Endodermal cell (in vitro differentiated cells): Measurements from ENCODE around the gene ZNF286A. TPM values are rescaled to one million over a fixed set of nuclear protein-coding genes. Genes with fewer than 3 reads are reported as not detected.
"Not testable (repeated sequence)": the region's sequence is repeated elsewhere in the genome, so short reads cannot be mapped to it uniquely, and the experiment has no call there.

Experiments used
- DNase-seq: peaks from one replicate; pipeline ENCODE4 v3.0.0-alpha.2; 2017
- H3K27ac ChIP-seq: 2 replicates; pipeline ENCODE4 v1.5.1; 2013; ENCODE audit warnings: mild to moderate bottlenecking, low read depth, low read length, moderate library complexity
- H3K27me3 ChIP-seq: 2 replicates; pipeline ENCODE4 v1.6.1; 2013; ENCODE audit warnings: mild to moderate bottlenecking, low read length, moderate library complexity; ENCODE audit not compliant: insufficient read depth, control insufficient read depth, poor library complexity, severe bottlenecking
- H3K36me3 ChIP-seq: 2 replicates; pipeline ENCODE4 v1.7.0; 2013; ENCODE audit warnings: mild to moderate bottlenecking, low read length, moderate library complexity; ENCODE audit not compliant: control insufficient read depth, insufficient read depth
- H3K4me1 ChIP-seq: one replicate; pipeline ENCODE4 v1.7.0; 2013; ENCODE audit warnings: low read length; ENCODE audit not compliant: control insufficient read depth, insufficient read depth
- H3K4me3 ChIP-seq: 2 replicates; pipeline ENCODE4 v1.5.1; 2013; ENCODE audit warnings: mild to moderate bottlenecking, low read length, moderate library complexity
- H3K9ac ChIP-seq: 2 replicates; pipeline ENCODE4 v1.6.1; 2013; ENCODE audit warnings: mild to moderate bottlenecking, low read length, moderate library complexity; ENCODE audit not compliant: poor library complexity, severe bottlenecking; ENCODE audit errors: extremely low read depth
- H3K9me3 ChIP-seq: 2 replicates; pipeline ENCODE4 v1.6.1; 2013; ENCODE audit warnings: mild to moderate bottlenecking, low read length, moderate library complexity; ENCODE audit not compliant: control insufficient read depth
- H3K27ac Mint-ChIP-seq: 2 replicates; pipeline ENCODE4 v1.8.0; 2020; ENCODE audit warnings: mixed read lengths
- H3K27me3 Mint-ChIP-seq: 2 replicates; pipeline ENCODE4 v1.8.0; 2021; ENCODE audit warnings: mild to moderate bottlenecking, mixed read lengths; ENCODE audit not compliant: insufficient read depth
- H3K36me3 Mint-ChIP-seq: 2 replicates; pipeline ENCODE4 v1.8.0; 2020; ENCODE audit warnings: low read depth, mixed read lengths
- H3K4me1 Mint-ChIP-seq: 2 replicates; pipeline ENCODE4 v1.8.0; 2020; ENCODE audit warnings: mixed read lengths
- H3K4me3 Mint-ChIP-seq: 2 replicates; pipeline ENCODE4 v1.8.0; 2020; ENCODE audit warnings: mild to moderate bottlenecking, moderate library complexity, mixed read lengths
- H3K9me3 Mint-ChIP-seq: 2 replicates; pipeline ENCODE4 v1.8.0; 2020; ENCODE audit warnings: mild to moderate bottlenecking, mixed read lengths
- WGBS, 2 experiments: methylation state at CpG; one replicate each; pipeline versions ENCODE4 v1.1.5 to v1.1.7; 2013; ENCODE audit warnings: missing lambda C conversion rate in 2 of 2, mixed read lengths in 1 of 2; ENCODE audit not compliant: insufficient coverage in 1 of 2, insufficient read length in 1 of 2; 5-methylcytosine and 5-hydroxymethylcytosine counted together
- long read RNA-seq, 4 experiments: library from polyadenylated mRNA in 2 of 4; library from RNA in 1 of 4; library from capped mRNA in 1 of 4; stranded (forward) in 3 of 4; unstranded in 1 of 4; transcript quantifications; one replicate each; pipeline ENCODE4 v2.0.0, GENCODE V29; 2020 to 2021; ENCODE audit warnings: inconsistent platforms in 1 of 4
- polyA plus RNA-seq, 2 experiments: library from polyadenylated mRNA; stranded (reverse); fragments of 50-300 nt; gene quantifications; one replicate each; pipeline ENCODE4 v1.2.3, GENCODE V29; 2013
- total RNA-seq, 2 donors: library from RNA; stranded (reverse); fragmentation: NEBNext Ultra II Directional in 1 of 2; extraction: Animal tissue kit (Norgen Biotek cat#: 25700) in 1 of 2; gene quantifications; 2 replicates in 1 of 2; 3 replicates in 1 of 2; pipeline ENCODE4 v1.2.1, GENCODE V29; 2021
- TF ChIP-seq, protein P1 (sequence below): fragments of 200-600 bp; sonication (generic); conservative IDR thresholded peaks from 2 replicates; pipeline ENCODE4 v1.5.0; 2021; ENCODE audit warnings: antibody characterized with exemption, mild to moderate bottlenecking

Gene ZNF286A
- total RNA-seq, result 10 to 100 TPM; 75.1 to 81.2 TPM
- polyA plus RNA-seq (2013, experiment 1 of 2), result 61.2 TPM
- polyA plus RNA-seq (2013, experiment 2 of 2), result 62.7 TPM
- long read RNA-seq, experiment 1, full-length matches to known transcripts, result 1 of 3 reads
- long read RNA-seq, experiment 1, partial matches to known transcripts, result 1 of 3 reads
- long read RNA-seq, experiment 1, other reads (novel, unspliced or antisense), result 1 of 3 reads
- long read RNA-seq, experiment 2, full-length matches to known transcripts, result 24 of 39 reads
- long read RNA-seq, experiment 2, partial matches to known transcripts, result 10 of 39 reads
- long read RNA-seq, experiment 2, other reads (novel, unspliced or antisense), result 5 of 39 reads
- long read RNA-seq, experiment 3, full-length matches to known transcripts, result 72 of 108 reads
- long read RNA-seq, experiment 3, partial matches to known transcripts, result 28 of 108 reads
- long read RNA-seq, experiment 3, other reads (novel, unspliced or antisense), result 8 of 108 reads
- long read RNA-seq, experiment 4, partial matches to known transcripts, result 11 of 11 reads
- long read RNA-seq, experiment 4, other reads (novel, unspliced or antisense), result 0 of 11 reads

DNA sequence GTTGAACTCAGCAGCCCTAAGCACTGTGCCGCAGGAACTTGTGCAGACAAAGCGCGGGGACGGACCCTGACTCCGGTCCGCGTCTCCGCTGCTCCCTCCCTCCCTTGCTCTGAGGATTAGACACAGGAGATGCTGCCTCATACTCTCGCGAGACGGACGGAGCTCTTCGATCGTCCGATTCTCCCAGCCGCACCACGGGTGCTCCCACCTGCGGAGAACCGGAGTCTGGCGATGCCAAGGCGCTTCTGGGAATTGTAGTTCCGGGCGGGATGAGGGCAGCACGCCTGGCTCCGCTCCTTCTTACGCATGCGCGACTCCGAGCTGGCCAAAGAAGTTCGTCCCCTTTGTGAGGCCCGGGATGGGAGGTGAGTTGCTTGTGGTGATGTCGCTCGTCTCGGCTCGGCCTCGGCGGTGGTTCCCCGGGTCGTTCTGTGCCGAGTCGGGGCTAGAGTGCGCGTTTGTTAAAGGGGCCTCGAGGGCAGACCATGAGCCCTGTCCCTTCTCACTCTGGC, at the start of gene ZNF286A:
TSS of gene ZNF286A (plus strand) at position 340 of the 512 bp plus-strand sequence. CDS start 578 bp downstream, outside the sequence.
- peak within 1 kb of the TSS; percentile 87 for H3K27ac Mint-ChIP-seq

DNA sequence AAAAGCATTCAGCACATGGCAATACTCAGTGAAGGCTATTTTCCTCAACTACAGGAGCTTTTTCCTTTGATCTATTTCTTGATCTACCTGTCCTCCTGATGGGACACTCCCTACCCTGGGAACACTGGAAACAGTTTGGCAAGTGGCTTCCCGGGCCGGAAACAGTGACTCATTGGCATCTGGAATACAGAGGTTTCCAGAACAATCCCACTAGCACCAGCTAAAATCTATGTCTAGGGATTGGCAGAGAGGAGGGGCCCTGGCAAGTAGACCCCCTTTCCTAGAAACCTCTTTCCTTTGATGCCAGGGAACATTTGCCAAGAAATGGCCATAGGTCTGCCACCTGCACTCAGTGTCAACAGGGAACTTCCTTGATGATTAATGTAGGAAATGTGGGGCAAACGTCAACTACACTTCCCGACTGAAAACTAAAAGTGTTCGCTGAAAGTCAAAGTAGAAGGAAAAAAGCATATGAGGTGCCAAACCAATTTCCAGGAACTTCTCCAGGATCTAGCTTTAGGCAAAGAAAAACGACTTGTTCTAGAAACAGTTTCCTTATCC, 49.6 kb upstream of the ZNF286A start:
- 88 to 92% methylated on average over 4 to 6 of the region's 6 CpGs for WGBS, 2 experiments
- Mint-ChIP-seq H3K36me3 (peaks cover 4% of the 10 kb centered on the region), H3K27me3 (no peaks in the 10 kb centered on the region), H3K9me3 (no peaks in the 10 kb centered on the region), H3K4me3 (no peak overlapping the region), H3K27ac (no peak overlapping the region), H3K4me1 (peaks cover 45% of the 10 kb centered on the region)
- H3K27me3 ChIP-seq, result no peaks in the 10 kb centered on the region
- H3K27ac ChIP-seq, result no peak overlapping the region
- H3K9ac ChIP-seq, result no peak overlapping the region
- H3K9me3 ChIP-seq, result no peaks in the 10 kb centered on the region
- H3K4me1 ChIP-seq, result peaks cover 21% of the 10 kb centered on the region
- TF ChIP-seq, protein P1, sequence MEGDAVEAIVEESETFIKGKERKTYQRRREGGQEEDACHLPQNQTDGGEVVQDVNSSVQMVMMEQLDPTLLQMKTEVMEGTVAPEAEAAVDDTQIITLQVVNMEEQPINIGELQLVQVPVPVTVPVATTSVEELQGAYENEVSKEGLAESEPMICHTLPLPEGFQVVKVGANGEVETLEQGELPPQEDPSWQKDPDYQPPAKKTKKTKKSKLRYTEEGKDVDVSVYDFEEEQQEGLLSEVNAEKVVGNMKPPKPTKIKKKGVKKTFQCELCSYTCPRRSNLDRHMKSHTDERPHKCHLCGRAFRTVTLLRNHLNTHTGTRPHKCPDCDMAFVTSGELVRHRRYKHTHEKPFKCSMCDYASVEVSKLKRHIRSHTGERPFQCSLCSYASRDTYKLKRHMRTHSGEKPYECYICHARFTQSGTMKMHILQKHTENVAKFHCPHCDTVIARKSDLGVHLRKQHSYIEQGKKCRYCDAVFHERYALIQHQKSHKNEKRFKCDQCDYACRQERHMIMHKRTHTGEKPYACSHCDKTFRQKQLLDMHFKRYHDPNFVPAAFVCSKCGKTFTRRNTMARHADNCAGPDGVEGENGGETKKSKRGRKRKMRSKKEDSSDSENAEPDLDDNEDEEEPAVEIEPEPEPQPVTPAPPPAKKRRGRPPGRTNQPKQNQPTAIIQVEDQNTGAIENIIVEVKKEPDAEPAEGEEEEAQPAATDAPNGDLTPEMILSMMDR, result no peak
- H3K36me3 ChIP-seq, result no peaks in the 10 kb centered on the region
- DNase-seq, result peak; percentile 40
- no peak overlapping the region for H3K4me3 ChIP-seq

More for the DNA sequence above, at the start of gene ZNF286A:
- H3K4me1 Mint-ChIP-seq, H3K27me3 Mint-ChIP-seq, H3K4me1 ChIP-seq, H3K27me3 ChIP-seq, H3K9me3 Mint-ChIP-seq: not testable (repeated sequence)
- DNase-seq, result peak; percentile 100
- WGBS, 2 experiments, result 0 to 1% methylated on average over 14 to 41 of the region's 44 CpGs
- peak within 1 kb of the TSS; percentile 83 for H3K4me3 Mint-ChIP-seq
- H3K4me3 ChIP-seq, result peak within 1 kb of the TSS; percentile 78
- H3K36me3 ChIP-seq, result peaks cover 16% of the 10 kb centered on the region
- peaks cover 28% of the 10 kb centered on the region for H3K36me3 Mint-ChIP-seq
- peak within 1 kb of the TSS; percentile 53 for H3K27ac ChIP-seq
- H3K9me3 ChIP-seq, result peaks cover 14% of the 10 kb centered on the region
- H3K9ac ChIP-seq, result peak within 1 kb of the TSS; percentile 25

DNA sequence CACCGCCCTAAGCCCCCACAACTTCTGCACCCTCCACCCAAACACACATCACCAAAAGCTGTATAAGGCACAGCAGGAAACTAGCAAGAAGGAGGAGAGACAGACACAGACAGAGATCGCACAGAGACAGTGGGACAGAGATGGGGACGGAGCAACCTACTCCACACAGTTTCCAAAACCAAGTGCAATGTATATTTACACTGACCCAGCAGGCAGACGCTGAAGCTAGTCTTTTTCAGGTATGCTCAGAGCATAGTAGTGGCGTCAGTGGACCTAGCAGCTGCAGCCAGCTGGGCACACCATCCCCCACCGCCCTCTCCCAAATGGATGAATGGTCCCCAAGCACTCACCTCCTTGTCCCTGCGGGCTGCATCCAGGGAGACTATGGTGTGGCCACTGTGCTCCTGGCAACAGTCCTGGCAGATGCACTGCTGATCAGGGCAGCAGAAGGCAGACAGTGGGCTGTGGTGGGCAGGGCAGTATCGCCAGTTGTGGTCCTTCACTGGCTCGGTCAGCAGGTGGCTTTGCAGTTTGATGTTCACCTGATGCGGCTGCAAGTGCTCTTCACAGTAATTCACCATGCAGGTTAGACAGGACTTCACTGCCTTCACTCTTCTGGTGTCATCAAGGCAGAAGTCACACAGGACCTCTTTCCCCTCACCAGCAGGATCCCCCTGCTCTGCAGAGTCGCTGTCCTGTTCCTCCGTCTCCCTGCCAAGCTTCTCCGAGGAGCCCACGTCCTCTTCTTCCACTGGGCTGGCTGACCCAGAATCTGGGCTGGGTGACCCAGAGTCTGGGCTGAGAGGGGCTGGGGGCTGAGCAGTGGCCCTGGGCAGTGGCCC, 48.6 kb upstream of the ZNF286A start:
- no peaks in the 10 kb centered on the region for H3K9me3 Mint-ChIP-seq
- TF ChIP-seq, protein P1, result peak; percentile 17
- Histone ChIP-seq H3K27ac (peak overlapping the region; percentile 3), H3K4me3 (no peak overlapping the region), H3K4me1 (peaks cover 22% of the 10 kb centered on the region), H3K9ac (no peak overlapping the region), H3K9me3 (no peaks in the 10 kb centered on the region), H3K27me3 (no peaks in the 10 kb centered on the region), H3K36me3 (no peaks in the 10 kb centered on the region)
- no peak overlapping the region for H3K4me3 Mint-ChIP-seq
- 92% methylated on average over 6 to 14 of the region's 14 CpGs for WGBS, 2 experiments
- H3K27me3 Mint-ChIP-seq, result no peaks in the 10 kb centered on the region
- H3K27ac Mint-ChIP-seq, result no peak overlapping the region
- peaks cover 42% of the 10 kb centered on the region for H3K4me1 Mint-ChIP-seq
- peak; percentile 58 for DNase-seq
- peaks cover 4% of the 10 kb centered on the region for H3K36me3 Mint-ChIP-seq
